Effector memory CD4-positive, alpha-beta T cell (primary cell): Measurements from ENCODE around the gene THEMIS.
"Not testable (repeated sequence)": the region's sequence is repeated elsewhere in the genome, so short reads cannot be mapped to it uniquely, and the experiment has no call there.

Experiments used
- DNase-seq, 3 donors: peaks; one replicate each; pipeline ENCODE4 v3.0.0-alpha.2; 2020
- H3K27ac ChIP-seq: 2 replicates; pipeline ENCODE4 v1.7.0; 2013; ENCODE audit warnings: mild to moderate bottlenecking, low read length, moderate library complexity; ENCODE audit not compliant: insufficient read depth, poor library complexity, severe bottlenecking
- H3K27me3 ChIP-seq: replicated peaks from 2 replicates; pipeline ENCODE4 v1.7.0; 2013; ENCODE audit warnings: mild to moderate bottlenecking, low read length; ENCODE audit not compliant: insufficient read depth, control insufficient read depth, poor library complexity, severe bottlenecking
- H3K36me3 ChIP-seq: 2 replicates; pipeline ENCODE4 v1.7.0; 2013; ENCODE audit warnings: mild to moderate bottlenecking, low read length, moderate library complexity; ENCODE audit not compliant: control insufficient read depth, insufficient read depth
- H3K4me1 ChIP-seq: 2 replicates; pipeline ENCODE4 v1.7.0; 2013; ENCODE audit warnings: low read length, mild to moderate bottlenecking; ENCODE audit not compliant: control insufficient read depth, insufficient read depth, poor library complexity, severe bottlenecking
- H3K4me3 ChIP-seq: 2 replicates; pipeline ENCODE4 v1.7.0; 2013; ENCODE audit warnings: low read length, low read depth, mild to moderate bottlenecking; ENCODE audit not compliant: insufficient read depth, poor library complexity, severe bottlenecking
- H3K9me3 ChIP-seq: 2 replicates; pipeline ENCODE4 v1.7.0; 2013; ENCODE audit warnings: mild to moderate bottlenecking, low read length, moderate library complexity; ENCODE audit not compliant: control insufficient read depth

THEMIS gene

GRCh38 chr6:127933852-127934840 lies 33.3 kb upstream of the THEMIS start:
- Histone ChIP-seq H3K9me3 (peaks cover 6% of the 10 kb centered on the region), H3K36me3 (no peaks in the 10 kb centered on the region), H3K27ac (peak overlapping the region; percentile 71), H3K27me3 (no peaks in the 10 kb centered on the region), H3K4me3 (peak overlapping the region; percentile 24), H3K4me1 (peaks cover 4% of the 10 kb centered on the region)
- DNase-seq, result peak in 2 of 3 donors; percentile 8 to 11

- peaks cover 6% of the 10 kb centered on the region for H3K9me3 ChIP-seq
- H3K27ac ChIP-seq, result no peak overlapping the region
- peaks cover 4% of the 10 kb centered on the region for H3K4me1 ChIP-seq
- H3K4me3 ChIP-seq, result no peak overlapping the region
- H3K36me3 ChIP-seq, result no peaks in the 10 kb centered on the region
- DNase-seq, result no peak
- no peaks in the 10 kb centered on the region for H3K27me3 ChIP-seq
Observed at GRCh38 chr6:127933137-127933536, 32.3 kb upstream of the THEMIS start.

GRCh38 chr6:127932708-127933107 lies 31.9 kb upstream of the THEMIS start:
- peaks cover 4% of the 10 kb centered on the region for H3K4me1 ChIP-seq
- no peak overlapping the region for H3K4me3 ChIP-seq
- no peak for DNase-seq
- H3K9me3 ChIP-seq, result peaks cover 6% of the 10 kb centered on the region
- H3K27ac ChIP-seq, result no peak overlapping the region
- H3K36me3 ChIP-seq, result no peaks in the 10 kb centered on the region
- H3K27me3 ChIP-seq, result no peaks in the 10 kb centered on the region

GRCh38 chr6:127926441-127926840 lies 25.6 kb upstream of the THEMIS start:
- not testable (repeated sequence) for H3K27me3 ChIP-seq, H3K9me3 ChIP-seq, H3K4me3 ChIP-seq, H3K27ac ChIP-seq, H3K36me3 ChIP-seq, DNase-seq
- peaks cover 16% of the 10 kb centered on the region for H3K4me1 ChIP-seq

- Histone ChIP-seq H3K4me1 (peaks cover 34% of the 10 kb centered on the region), H3K27me3 (no peaks in the 10 kb centered on the region), H3K36me3 (no peaks in the 10 kb centered on the region), H3K9me3 (no peaks in the 10 kb centered on the region), H3K27ac (no peak overlapping the region), H3K4me3 (no peak overlapping the region)
- DNase-seq, result no peak
Observed at GRCh38 chr6:127924440-127924839, 23.6 kb upstream of the THEMIS start.

GRCh38 chr6:127924031-127924430 lies 23.2 kb upstream of the THEMIS start:
- Histone ChIP-seq H3K4me1 (peaks cover 38% of the 10 kb centered on the region), H3K9me3 (no peaks in the 10 kb centered on the region), H3K36me3 (no peaks in the 10 kb centered on the region), H3K27ac (no peak overlapping the region), H3K4me3 (no peak overlapping the region), H3K27me3 (no peaks in the 10 kb centered on the region)
- no peak for DNase-seq

GRCh38 chr6:127923135-127923534 lies 22.3 kb upstream of the THEMIS start:
- Histone ChIP-seq H3K27ac (no peak overlapping the region), H3K36me3 (no peaks in the 10 kb centered on the region), H3K9me3 (no peaks in the 10 kb centered on the region), H3K4me1 (peaks cover 40% of the 10 kb centered on the region), H3K4me3 (no peak overlapping the region), H3K27me3 (no peaks in the 10 kb centered on the region)
- DNase-seq, result no peak

GRCh38 chr6:127921982-127922381 lies 21.1 kb upstream of the THEMIS start:
- no peak for DNase-seq
- no peaks in the 10 kb centered on the region for H3K36me3 ChIP-seq
- H3K27me3 ChIP-seq, result no peaks in the 10 kb centered on the region
- no peak overlapping the region for H3K27ac ChIP-seq
- H3K9me3 ChIP-seq, result no peaks in the 10 kb centered on the region
- no peak overlapping the region for H3K4me3 ChIP-seq
- peaks cover 40% of the 10 kb centered on the region for H3K4me1 ChIP-seq

GRCh38 chr6:127920804-127921203 lies 19.9 kb upstream of the THEMIS start:
- Histone ChIP-seq H3K9me3 (no peaks in the 10 kb centered on the region), H3K4me1 (peaks cover 44% of the 10 kb centered on the region), H3K27ac (no peak overlapping the region), H3K36me3 (no peaks in the 10 kb centered on the region), H3K4me3 (no peak overlapping the region), H3K27me3 (no peaks in the 10 kb centered on the region)
- DNase-seq, result no peak
